NCI-H2029 treated with DMSO at 0.1 percent for 48 hours (cell line): Measurements from ENCODE around the gene BAIAP3.
A peak's percentile ranks its signal among the peaks of the same experiment; 100 is the strongest.
"Not testable (repeated sequence)": the region's sequence is repeated elsewhere in the genome, so short reads cannot be mapped to it uniquely, and the experiment has no call there.

ENCODE experiments used
- DNase-seq: peaks from one replicate; lab custom pipeline; 2025; lab: John Stamatoyannopoulos, UW

BAIAP3 gene

DNA sequence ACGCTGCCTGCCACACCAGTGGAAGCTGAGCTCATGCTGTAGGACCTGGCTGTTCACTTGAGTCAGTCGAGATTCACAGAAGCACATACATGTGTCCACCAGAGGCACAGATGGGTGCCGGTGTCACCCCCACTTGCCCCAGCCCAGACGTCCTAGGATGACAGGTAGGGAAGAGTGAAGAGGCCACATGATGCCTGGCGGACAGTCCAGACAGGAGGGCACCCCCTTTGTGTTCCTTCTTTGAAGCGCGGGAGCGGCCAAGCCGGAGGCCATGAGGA, 15.2 kb upstream of the BAIAP3 start:
- DNase-seq: no peak

DNA sequence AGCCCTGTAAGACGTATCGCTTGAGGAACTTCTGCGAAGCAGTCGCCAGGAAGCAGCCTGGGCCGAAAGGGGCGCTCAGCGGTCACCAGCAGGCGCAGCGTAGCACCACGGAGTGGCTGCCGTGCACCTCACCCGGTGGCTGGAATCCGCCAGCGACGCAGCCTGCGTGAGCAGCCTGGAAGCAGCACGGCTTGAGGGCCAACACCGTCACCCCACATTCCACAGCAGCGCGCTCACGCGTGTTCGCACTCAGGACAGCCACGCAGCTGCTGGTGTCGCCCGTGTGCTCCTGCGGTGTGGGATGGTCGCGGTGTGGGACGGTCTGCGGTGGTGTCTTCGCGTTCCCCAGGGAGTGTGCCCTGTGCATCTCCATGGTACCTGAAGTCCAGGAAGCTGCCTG, 14.4 kb upstream of the BAIAP3 start:
- DNase-seq: no peak

DNA sequence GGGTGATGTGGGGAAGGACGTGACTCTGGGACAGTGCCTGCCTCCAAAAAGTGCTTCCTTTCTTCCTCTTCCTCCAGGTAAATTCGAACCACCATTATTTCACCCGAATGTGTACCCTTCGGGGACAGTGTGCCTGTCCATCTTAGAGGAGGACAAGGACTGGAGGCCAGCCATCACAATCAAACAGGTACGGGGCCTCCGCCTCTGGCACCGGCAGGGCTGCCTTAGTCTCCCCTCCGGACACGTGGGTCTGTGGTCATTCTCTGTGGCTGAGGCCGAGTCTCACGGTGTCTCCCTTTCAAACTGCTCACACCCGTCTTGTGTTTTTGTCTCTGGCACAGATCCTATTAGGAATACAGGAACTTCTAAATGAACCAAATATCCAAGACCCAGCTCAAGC, 13.3 kb upstream of the BAIAP3 start:
- no peak for DNase-seq

DNA sequence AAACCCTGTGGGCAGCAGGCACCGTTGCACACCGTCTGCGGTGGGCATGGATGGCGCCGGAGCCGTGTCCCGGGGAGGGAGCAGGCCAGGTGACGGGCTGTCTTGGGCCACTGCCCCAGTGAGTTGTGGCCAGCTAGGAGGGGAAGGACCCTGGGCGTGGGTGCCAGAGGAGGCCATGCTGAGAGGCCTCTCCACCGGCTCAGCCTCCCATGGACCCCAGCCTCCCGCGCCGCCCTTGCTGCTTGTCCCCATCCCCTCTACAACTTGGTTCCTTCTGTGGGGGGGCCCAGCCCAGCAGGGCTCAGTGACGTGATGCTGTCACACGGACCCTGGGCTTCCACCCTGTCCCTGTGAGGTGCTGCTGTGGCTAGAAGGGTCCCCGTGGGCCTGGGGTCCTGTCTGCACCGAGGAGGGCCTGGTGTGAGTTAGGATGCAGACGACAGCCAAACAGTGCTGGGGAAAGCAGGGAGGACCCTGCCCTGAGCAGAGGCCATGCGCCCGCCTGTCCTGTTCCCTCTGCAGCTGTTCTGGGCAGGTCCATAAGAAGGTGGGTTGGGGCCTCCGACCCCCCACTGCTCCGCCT, 12.7 kb upstream of the BAIAP3 start:
- DNase-seq: no peak

DNA sequence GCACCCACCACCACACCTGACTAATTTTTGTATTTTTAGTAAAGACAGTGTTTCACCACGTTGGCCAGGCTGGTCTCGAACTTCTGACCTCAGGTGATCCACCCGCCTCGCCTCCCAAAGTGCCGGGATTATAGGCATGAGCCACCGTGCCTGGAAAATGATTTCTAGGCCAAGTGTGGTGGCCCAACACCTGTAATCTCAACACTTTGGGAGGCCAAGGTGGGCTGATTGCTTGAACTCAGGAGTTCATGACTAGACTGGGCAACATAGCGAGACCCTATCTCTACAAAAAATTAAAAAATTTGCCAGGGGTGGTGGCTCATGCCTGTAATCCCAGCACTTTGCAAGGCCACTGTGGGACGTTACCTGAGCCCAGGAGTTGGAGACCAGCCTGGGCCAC, 11.0 kb upstream of the BAIAP3 start:
- DNase-seq: no peak

DNA sequence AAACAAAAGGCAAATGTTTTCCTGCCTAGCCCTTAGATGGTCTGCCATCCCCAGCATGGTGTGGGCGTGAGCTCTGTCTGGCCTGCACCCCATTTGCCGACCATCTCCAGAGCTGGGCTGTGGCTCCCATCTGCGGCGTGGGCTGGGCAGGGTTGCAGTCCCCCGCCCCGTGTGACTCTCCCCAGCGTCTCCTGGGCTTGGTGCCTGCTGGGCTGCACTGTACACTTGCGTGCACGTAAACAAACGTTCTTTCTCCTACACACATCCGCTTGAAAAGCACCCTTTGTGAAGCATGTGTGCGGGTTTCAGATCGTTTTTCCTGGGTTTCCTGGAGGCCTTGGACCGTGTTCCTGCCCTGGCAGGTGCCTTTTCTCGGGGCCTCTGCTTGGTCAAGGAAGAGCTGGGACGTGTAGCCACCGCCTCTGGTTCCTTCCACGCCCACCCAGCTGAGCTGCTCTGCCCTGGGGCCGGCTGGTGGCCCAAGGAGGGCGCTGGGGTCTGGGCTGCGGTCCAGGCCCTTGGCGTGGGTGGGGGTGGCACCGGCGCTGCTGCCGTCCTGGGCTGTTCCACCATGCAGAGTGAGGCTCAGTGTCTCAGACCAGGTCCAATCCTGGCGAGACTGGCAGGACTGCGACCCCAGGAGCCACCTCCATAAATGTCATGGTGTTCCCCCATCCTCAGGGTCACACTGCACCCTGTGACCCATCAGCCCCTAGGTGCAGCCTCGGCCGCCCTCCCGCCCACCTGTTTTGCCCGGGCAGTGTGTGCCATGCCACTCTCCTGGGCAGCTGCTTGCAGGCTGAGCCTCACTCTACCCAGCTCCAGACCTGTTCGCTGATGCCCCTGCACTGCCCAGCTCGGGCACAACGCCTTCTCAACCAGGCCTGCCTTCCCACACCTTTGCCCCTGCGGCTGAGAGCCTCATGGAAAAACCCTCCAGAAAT, 9.9 kb upstream of the BAIAP3 start:
- peak; percentile 41 for DNase-seq

DNA sequence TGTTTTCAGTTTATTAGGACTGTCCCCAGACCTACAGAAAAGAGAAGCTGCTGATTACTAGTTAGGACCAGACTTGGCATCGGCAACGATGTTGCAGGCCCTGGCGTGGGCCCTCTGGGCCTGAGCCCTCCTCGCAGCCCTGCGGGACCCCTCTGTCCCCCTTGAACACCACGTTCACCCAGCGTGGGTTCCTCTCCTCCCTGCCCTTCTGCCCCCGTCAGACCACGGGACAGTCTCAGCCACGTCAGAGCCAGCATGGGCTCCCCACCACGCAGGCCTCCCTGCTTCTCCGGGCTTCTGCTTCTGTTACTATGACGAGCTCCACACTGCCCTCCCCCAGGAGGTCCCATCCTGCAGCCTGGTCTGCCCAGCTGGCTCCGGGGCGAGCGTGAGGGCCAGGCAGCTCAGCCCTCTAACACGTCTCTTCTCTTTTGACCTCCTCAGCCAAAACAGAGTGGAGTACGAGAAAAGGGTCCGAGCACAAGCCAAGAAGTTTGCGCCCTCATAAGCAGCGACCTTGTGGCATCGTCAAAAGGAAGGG, 9.1 kb upstream of the BAIAP3 start:
- DNase-seq: no peak

DNA sequence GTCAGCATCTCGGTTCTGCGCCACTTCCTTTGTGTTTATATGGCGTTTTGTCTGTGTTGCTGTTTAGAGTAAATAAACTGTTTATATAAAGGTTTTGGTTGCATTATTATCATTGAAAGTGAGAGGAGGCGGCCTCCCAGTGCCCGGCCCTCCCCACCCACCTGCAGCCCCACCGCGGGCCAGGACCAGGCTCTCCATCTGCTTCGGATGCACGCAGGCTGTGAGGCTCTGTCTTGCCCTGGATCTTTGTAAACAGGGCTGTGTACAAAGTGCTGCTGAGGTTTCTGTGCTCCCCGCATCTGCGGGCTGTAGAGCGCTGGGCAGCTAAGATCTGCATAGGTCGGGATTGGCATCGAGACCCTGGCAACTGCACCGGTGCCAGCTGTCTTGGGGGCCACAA, 8.2 kb upstream of the BAIAP3 start:
- DNase-seq: no peak

DNA sequence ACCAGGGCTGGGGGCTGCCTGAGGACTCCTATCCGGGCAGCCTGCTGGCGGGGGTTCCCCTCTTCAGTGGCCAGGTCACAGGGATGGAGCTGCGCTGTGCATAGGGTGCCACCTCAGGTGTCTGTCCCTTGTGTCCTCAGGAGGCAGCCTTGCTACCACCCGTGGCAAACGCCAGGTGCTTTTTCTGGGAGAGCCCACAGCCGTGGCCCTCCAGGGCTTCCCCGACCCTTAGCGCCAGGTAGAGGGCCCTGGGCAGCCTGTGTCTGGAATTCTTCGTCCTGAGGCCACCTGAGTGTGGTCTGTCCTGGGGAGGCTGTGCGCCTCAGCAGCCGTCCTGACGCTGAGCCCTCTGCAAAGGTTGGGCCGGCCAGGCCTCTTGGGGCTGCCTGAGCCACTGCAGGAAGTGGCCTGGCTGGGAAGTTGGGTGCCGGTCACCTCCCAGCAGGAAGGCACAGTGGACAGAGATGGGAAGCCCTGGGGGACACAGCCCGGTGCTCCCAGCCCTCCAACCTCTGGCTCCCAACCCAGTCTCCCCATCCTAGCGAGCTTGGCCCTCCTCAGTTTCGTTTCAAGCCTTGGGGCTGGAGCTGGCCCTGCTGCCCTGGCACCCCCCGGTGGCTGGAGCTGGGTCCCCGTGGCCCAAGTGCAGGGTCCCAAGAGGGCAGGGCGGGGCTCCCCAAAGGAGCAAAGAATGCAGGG, 7.6 kb upstream of the BAIAP3 start:
- no peak for DNase-seq

DNA sequence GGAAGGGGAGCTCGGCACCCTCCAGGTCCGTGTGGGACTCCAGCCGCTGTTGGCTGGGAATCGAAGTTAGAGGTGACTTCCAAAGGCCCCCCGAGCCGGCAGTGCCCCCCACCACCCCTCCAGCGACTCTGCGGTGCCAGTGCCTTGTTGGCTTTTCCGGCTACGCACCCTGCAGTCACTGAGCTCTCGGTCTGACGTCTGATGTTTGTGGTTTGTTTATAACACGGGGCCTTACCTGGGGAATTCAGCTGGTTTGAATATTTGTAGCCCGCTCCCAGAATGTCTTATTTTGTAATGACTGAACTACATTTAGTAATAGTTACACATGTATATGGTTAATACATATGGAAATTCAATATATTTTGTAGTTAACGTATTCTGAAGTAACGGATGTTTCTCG, 7.1 kb upstream of the BAIAP3 start:
- DNase-seq: no peak

DNA sequence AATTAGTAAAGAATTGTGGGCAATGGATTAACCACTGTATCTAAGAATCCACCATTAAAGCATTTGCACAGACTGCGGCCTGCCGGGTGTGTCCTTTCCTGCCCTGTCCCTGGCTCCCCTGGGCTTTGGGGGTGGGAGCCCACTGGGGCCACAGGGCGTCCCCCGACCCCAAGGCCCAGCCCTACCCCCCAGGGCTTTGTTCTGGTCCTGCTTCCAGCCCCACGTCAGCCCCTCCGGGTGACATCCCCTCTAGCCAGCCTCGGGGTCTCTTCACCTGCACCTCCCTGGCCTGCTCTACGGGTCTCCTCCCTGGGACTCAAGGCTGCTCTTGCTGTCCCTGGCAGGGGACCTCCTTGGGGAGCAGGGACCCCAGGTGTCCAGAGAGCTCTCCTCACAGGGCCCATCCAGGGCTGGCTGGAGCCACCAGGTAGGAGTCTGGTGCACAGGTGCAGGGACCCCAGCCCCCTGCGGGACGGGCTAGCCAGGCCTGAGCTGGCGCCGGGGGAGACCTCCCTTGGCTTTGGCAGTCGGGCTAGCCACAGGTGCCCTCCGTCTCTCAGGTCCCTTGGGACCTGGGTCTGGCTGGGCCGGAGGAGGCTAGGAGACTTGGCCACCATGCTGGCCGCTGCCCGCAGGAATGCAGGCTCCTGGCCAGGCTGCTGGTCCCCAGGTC, 6.4 kb upstream of the BAIAP3 start:
- DNase-seq: no peak

DNA sequence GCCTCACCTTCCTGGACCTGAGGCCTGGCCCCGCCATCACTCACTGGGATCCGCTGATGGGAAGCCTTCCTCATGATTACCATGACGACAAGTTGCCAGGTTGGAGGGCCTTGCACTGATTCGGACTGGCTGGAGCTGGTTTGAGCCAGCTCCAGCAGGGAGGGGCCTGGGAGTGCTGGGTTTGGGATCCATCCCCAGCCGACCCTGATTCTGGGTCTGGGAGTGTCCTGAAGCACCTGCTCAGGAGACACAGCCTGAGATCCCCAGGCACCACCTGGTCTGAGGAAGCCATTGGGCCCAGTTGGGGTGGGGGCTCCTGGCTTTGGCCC, 5.9 kb upstream of the BAIAP3 start:
- no peak for DNase-seq

DNA sequence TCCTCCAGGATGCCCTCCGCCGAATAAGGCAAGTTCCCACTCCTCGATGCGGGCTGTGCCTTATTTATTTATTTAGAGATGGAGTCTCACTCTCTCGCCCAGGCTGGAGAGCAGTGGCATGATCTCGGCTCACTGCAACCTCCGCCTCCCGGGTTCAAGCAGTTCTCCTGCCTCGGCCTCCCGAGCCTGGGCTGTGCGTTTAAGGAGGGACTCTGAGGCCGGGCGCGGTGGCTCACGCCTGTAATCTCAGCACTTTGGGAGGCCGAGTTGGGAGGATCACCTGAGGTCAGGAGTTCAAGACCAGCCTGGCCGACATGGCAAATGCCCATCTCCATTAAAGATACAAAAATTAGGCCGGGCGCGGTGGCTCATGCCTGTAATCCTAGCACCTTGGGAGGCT, 5.3 kb upstream of the BAIAP3 start:
- DNase-seq: not testable (repeated sequence)

DNA sequence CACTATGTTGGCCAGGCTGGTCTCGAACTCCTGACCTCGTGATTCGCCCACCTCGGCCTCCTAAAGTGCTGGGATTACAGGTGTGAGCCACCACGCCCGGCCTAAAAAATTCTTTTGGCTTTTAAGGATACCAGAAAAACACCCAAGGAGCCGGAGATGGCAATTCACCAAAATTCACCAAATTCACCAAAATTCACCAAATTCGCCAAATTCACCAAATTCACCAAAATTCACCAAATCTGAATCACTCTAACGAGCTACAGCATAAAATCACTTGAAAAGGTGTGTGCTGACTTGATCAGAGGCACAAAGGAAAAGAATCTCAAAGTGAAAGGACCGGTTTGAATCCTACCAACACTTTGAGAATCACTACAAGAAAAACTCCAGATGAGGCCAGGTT, 4.5 kb upstream of the BAIAP3 start:
- DNase-seq: not testable (repeated sequence)

DNA sequence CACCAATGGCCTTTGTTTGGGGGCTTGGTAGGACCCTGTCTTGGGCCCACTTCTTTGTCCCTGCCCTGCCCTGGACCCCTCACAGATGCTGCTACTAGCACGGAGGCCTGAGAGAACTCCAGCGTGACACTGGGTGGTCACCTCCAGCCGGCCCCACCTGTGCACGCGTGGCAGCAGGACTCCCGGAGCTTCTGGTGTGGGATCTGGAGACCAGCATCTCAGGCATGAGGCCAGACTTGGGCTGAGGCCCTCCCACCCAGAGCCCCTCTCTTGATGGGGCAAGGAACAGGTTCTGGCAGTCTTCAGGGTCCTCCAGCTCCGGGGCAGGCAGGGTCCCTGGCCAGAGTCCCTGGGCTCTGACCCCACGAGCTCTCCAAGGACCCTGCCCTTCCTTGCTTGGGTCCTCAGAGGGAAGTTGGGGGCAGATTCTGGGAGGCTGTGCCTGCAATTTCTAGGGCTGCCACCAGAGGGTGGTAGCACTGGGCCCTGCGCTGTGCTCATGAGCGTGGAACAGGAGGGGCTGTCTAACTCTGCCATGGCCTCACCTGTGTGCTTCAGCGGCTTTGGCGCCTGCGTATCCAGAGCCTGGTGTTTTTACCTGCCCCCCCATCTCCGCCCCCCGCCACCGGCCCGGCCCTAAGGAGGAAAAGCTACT, 3.1 kb upstream of the BAIAP3 start:
- no peak for DNase-seq

DNA sequence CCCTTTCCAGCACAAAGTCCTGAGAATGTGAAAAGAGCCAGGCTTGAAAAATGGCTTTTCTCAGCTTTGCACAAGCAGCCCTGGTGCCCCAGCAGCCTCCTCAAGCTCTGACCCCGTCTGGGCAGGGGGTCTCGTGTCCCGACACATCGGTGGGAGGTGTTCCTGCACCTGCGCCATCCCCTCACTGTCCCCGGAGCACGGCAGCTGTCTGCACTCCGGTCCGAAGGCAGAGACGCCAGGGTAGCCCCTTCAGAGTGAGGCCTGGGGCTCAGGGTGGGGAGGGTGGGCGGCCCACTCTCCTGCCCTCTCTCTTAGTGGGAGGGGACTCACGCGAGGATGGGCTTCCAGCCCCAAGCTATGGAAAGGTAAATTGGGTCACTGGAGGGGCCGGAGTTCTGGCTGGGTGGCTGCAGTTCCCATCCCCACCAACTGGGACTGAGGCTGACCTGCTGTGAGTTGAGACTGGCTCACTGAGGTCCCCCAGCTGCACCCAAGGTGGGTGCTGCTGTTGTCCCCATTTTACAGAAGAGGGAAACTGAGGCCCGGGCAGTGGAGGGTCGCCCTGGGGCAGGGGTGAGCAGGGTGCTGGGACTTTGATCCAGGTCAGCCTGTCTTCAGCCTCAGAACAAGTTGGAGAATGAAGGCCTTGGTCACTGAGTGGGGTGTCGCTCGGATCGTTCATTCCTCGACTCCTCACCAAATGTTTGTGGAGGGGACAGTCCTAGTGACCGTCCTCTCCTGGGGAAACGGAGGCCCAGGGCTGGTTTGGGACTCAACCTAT, 2.3 kb upstream of the BAIAP3 start:
- DNase-seq: no peak

DNA sequence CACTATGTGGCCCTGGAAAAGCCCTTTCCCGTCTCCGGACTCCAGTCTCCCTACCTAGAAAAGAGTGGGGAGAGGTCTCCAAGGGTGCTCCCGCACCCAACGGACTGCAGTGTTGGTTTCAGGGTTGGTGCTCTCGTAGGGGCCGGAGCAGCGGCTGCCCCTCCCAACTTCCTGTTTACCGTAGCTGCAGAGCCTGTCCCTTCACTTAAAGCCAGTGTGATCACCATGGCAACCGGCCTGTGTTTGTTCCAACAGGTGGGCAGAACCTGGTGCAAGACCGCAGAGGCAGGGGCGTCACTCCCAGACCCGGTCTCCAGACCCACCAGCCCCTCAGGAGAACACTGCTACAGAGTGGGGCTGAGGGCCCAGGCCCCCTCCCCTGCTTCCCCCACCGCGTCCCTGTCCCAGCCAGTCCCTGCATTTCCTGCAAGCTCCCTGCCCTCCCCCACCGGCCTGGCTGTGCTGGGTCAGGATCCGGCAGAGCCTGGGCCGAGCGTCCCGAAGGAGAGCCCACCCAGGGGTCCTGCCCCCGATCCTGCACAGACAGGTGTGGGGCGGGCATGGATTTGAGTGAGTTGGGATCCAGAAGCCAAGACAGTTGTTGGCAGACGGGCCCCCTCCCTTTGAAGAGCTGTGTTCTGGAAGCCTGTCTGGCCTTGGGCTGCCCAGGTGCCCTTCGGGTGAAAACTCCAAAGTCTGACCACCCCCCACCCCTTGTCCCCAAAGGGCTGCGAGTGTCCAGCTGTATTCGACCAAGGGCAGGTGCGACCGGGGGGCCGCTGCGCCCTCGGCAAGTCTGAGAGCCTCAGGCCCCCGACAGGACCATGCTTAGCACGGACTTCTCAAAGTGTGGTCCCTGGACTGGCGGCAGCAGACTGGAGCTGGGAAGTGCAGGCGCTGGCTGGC, 1.5 kb upstream of the BAIAP3 start:
- DNase-seq: peak; percentile 70

DNA sequence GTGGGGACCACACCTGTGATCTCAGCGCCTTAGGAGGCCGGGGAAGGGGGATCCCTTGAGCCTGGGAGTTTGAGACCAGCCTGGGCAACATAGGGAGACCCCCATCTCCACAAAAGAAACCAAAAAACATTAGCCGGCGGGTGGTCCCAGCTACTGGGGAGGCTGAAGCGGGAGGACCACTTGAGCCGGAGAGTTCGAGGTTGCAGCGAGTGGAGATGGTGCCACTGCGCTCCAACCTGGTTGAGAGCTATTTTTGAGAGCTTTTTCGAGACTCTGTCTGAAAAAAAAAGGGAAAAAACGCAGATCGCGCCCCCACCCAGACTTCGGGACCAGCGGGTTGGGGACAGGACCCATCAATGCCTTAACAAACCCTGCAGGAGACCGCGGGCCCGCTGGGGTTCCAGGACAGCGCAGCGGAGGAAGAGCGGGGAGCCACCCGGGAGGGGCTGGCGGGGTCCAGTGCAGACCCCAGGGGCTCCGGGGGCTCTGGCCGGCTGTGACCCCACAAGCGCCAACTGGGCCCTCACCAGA, 762 bp upstream of the BAIAP3 start:
- no peak for DNase-seq

DNA sequence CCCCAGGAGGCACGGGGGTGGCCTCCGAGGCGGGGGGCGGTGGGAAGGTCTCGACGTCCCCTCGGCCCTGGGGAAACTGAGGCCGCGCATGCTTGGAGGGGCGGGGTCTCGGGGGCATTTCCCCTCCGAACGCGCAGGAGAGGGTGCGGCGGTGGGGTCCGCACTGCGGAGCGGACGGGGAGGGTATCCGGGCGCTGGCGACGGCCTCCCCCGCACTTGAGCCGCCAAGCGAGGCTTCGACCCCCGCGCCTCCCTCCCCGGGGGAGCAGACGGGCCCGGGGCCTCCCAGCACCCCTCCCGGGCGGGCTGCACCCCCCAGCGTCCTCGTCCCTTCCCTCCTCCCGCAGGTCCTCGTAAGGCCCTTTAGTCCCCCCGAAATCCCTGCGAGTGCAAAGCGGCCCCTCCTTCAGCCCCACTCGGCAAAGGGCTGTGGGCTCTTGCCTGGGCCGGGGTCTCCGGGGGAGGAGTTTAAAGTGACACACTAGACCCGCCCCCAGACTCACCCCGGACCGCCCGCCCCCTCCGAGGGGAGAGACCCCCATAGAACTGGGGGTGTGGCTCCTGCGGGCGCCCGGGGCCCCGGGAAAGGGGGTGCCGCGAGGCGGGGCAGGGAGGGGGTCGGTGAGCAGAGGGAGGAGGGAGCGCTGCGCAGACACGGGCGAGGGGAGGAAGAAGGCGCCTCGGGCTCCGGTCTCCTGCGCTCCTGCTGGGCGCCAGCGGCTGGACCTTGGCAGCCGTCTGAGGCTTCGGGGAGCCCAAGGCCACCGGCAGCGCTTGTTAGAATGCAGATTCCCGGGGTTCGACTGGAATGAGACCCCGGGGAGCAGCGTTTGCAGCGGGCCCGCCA, 632 bp downstream of the BAIAP3 start:
- no peak for DNase-seq
